Measurements from ENCODE around the gene SCGN. TPM values are rescaled to one million over a fixed set of nuclear protein-coding genes. Genes with fewer than 3 reads are reported as not detected.

SCGN gene
- total RNA-seq, 6 experiments from 2014 or later, result 0.74 to 2.2 (median 0.99) TPM

GRCh38 chr6:25701807-25702206, 49.8 kb downstream of the SCGN start:
- H3K4me3 ChIP-seq, result no peak overlapping the region
- intact Hi-C loops (cut with DNase I), result no loop called here
- 83% methylated on average over 3 of the region's 3 CpGs for WGBS (ENCODE audit: insufficient coverage, low coverage, low lambda C conversion rate, missing lambda C conversion rate)
- H3K4me1 ChIP-seq, result no peaks in the 10 kb centered on the region
- H3K9me3 ChIP-seq, result no peaks in the 10 kb centered on the region
- DNase-seq, result no peak
- H3K27me3 ChIP-seq, result no peaks in the 10 kb centered on the region
- TF ChIP-seq CTCF (IDR thresholded peaks at IDR 0.05) (no peak), POLR2A (IDR thresholded peaks at IDR 0.05) (no peak)
- H3K27ac ChIP-seq, result no peak overlapping the region
- no peaks in the 10 kb centered on the region for H3K36me3 ChIP-seq
- no peak for ATAC-seq

- Histone ChIP-seq H3K4me1 (no peaks in the 10 kb centered on the region), H3K27ac (no peak overlapping the region), H3K27me3 (no peaks in the 10 kb centered on the region), H3K36me3 (no peaks in the 10 kb centered on the region), H3K4me3 (no peak overlapping the region), H3K9me3 (no peaks in the 10 kb centered on the region)
- WGBS (ENCODE audit: insufficient coverage, low coverage, low lambda C conversion rate, missing lambda C conversion rate), result 85% methylated on average over 3 of the region's 3 CpGs
- TF ChIP-seq POLR2A (IDR thresholded peaks at IDR 0.05) (no peak), CTCF (IDR thresholded peaks at IDR 0.05) (no peak)
- ATAC-seq (peak in 1 of 4 donors; percentile 92), DNase-seq (no peak)
- intact Hi-C loops (cut with DNase I), result no loop called here
These were observed 51.0 kb downstream of the SCGN start for GRCh38 chr6:25703005-25703404.

- 78% methylated on average over 3 of the region's 3 CpGs for WGBS (ENCODE audit: insufficient coverage, low coverage, low lambda C conversion rate, missing lambda C conversion rate)
- ATAC-seq (no peak), DNase-seq (no peak)
- Histone ChIP-seq H3K27ac (no peak overlapping the region), H3K27me3 (no peaks in the 10 kb centered on the region), H3K4me1 (no peaks in the 10 kb centered on the region), H3K36me3 (no peaks in the 10 kb centered on the region), H3K4me3 (no peak overlapping the region), H3K9me3 (no peaks in the 10 kb centered on the region)
- TF ChIP-seq POLR2A (IDR thresholded peaks at IDR 0.05), result no peak
- TF ChIP-seq CTCF (IDR thresholded peaks at IDR 0.05), result no peak
- intact Hi-C loops (cut with DNase I), result no loop called here
These were observed 52.0 kb downstream of the SCGN start for GRCh38 chr6:25704001-25704400.

- Histone ChIP-seq H3K27me3 (no peaks in the 10 kb centered on the region), H3K4me3 (no peak overlapping the region), H3K27ac (no peak overlapping the region), H3K9me3 (no peaks in the 10 kb centered on the region), H3K36me3 (no peaks in the 10 kb centered on the region), H3K4me1 (no peaks in the 10 kb centered on the region)
- intact Hi-C loops (cut with DNase I), result no loop called here
- ATAC-seq (peak; percentile 63 to 83 (median 74)), DNase-seq (peak in 2 of 3 donors; percentile 71 to 72)
- WGBS (ENCODE audit: insufficient coverage, low coverage, low lambda C conversion rate, missing lambda C conversion rate), result 81% methylated on average over 6 of the region's 6 CpGs
- TF ChIP-seq POLR2A (IDR thresholded peaks at IDR 0.05) (no peak), CTCF (IDR thresholded peaks at IDR 0.05) (no peak)
These were observed 54.4 kb downstream of the SCGN start for GRCh38 chr6:25706314-25707014.

Measured in right lobe of liver (tissue), 6 donors.